Measurements from ENCODE around the gene AGO3.
"Not testable (repeated sequence)": the region's sequence is repeated elsewhere in the genome, so short reads cannot be mapped to it uniquely, and the experiment has no call there.

The AGO3 gene

DNA sequence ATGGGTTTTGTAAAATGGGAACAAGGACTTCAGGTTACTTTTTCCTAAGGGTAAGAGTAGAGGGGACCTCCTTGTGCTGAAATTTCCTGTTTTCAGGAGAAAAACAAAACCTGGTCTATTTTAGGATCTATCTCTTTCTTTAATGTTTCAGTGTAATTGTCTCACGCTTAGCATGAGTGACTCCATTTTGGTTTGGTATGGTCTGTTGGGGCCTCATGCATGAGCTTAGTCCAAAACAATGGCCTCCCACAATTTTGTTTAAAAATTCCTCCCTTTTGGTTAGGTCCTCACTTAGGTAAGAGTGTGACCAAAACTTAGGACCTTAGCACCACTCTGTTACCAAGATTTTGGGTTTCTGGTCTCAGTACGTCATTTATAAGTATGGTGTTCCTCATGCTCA lies 85.8 kb downstream of the AGO3 start:
- DNase-seq (ENCODE audit: low spot score): no peak
- in situ Hi-C loops (cut with MboI; ENCODE audit: low pct_unique_long_range_greater_than_20kb, low sequenced_read_pairs, unreplicated experiment): no loop called here
- no peak for TF ChIP-seq CTCF (IDR thresholded peaks at IDR 0.05; ENCODE audit: extremely low read depth, insufficient read depth, missing control alignments)

DNA sequence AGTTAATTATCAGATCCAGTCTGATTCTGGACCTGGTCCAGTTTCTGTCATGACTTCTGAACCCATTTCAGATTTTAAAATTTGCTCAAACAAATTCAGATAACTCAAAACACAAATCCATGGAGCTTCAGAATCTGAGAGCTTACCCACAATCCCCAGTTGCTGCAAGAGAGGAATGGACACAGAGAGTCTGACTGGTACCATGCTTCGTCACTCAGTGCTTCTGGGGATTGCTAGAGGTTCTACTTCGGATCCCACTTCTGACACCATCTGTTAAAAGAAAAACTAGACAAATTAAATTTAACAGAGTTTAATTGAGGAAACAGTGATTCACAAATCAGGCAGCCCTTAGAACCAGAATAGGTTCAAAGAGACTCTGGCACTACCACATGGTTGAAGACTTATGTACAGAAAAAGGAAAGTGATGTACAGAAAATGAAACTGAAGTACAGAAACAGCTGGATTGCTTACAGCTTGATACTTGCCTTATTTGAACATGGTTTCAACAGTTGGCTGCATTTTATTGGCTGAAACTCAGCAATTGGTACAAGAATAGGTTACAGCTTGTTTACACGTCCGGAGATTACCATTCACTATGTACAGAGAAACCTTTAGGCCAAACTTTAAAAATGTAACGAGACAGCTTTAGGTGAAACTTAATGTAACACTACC lies 92.3 kb downstream of the AGO3 start:
- peak; percentile 55 for DNase-seq (ENCODE audit: low spot score)
- no peak for TF ChIP-seq CTCF (IDR thresholded peaks at IDR 0.05; ENCODE audit: extremely low read depth, insufficient read depth, missing control alignments)
- in situ Hi-C loops (cut with MboI; ENCODE audit: low pct_unique_long_range_greater_than_20kb, low sequenced_read_pairs, unreplicated experiment): no loop called here

DNA sequence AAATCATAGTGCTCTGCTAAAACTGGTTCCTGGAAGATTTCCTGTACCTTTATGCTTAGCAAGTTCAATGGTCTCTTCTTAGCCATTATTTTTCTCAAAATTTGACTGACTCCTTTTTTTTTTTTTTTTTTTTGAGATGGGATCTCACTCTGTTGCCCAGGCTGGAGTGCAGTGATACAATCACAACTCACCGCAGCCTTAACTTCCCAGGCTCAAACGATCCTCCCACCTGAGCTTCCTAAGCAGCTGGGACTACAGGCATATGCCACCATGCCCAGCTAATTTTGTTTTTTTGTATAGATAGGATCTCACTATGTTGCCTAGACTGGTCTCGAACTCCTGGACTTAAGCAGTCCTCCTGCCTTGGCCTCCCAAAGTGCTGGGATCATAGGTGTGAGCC lies 93.1 kb downstream of the AGO3 start:
- DNase-seq (ENCODE audit: low spot score); in situ Hi-C loops (cut with MboI; ENCODE audit: low pct_unique_long_range_greater_than_20kb, low sequenced_read_pairs, unreplicated experiment): not testable (repeated sequence)

- TF ChIP-seq CTCF (IDR thresholded peaks at IDR 0.05; ENCODE audit: extremely low read depth, insufficient read depth, missing control alignments): no peak
- in situ Hi-C loops (cut with MboI; ENCODE audit: low pct_unique_long_range_greater_than_20kb, low sequenced_read_pairs, unreplicated experiment): no loop called here
- DNase-seq (ENCODE audit: low spot score): no peak
Measured at GRCh38 chr1:36024847-36025246, 93.9 kb downstream of the AGO3 start.

DNA sequence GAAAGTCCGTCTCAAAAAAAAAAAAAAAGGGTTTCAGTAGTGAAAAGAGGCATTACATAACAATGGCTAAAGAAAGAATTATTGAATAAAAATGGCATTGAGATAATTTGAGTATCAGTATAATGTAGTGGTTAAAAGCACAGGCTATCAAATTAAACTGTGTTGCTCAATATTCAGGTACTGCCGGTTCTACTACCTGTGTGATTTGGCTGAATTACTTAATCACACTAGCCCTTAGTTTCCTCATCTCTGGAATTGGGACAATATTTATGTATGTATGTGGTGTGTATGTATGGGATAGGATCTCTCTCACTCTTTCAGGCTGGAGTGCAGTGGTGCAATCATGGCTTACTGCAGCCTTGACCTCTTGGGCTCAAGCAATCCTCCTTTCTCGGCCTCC lies 96.9 kb downstream of the AGO3 start:
- DNase-seq (ENCODE audit: low spot score): no peak
- TF ChIP-seq CTCF (IDR thresholded peaks at IDR 0.05; ENCODE audit: extremely low read depth, insufficient read depth, missing control alignments): no peak
- in situ Hi-C loops (cut with MboI; ENCODE audit: low pct_unique_long_range_greater_than_20kb, low sequenced_read_pairs, unreplicated experiment): no loop called here

- DNase-seq (ENCODE audit: low spot score): no peak
- TF ChIP-seq CTCF (IDR thresholded peaks at IDR 0.05; ENCODE audit: extremely low read depth, insufficient read depth, missing control alignments): no peak
- in situ Hi-C loops (cut with MboI; ENCODE audit: low pct_unique_long_range_greater_than_20kb, low sequenced_read_pairs, unreplicated experiment): no loop called here
Measured at GRCh38 chr1:36031441-36031840, 100.5 kb downstream of the AGO3 start.

DNA sequence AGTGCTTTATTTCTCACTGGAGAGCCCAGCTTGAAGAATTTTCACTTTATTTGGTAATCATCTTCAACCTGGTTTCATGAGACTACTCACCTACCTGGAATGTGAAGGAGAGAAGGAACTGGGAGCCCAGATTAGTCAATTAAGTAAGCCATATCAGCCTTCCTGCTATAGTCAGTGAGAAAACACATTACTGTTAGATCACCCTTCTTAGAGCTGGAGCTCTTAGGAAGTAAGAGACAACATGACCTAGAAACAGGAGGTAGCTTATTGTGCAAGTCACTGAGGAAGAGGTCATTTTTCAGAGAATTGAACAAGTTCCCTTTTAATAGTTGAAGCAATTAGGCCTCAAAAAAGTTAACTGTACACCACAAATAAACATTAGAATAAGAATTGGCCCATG lies 103.8 kb downstream of the AGO3 start:
- TF ChIP-seq CTCF (IDR thresholded peaks at IDR 0.05; ENCODE audit: extremely low read depth, insufficient read depth, missing control alignments): no peak
- in situ Hi-C loops (cut with MboI; ENCODE audit: low pct_unique_long_range_greater_than_20kb, low sequenced_read_pairs, unreplicated experiment): no loop called here
- no peak for DNase-seq (ENCODE audit: low spot score)
